Pancreas (tissue), 10 donors: ENCODE measurements around the gene GPHN. TPM values are rescaled to one million over a fixed set of nuclear protein-coding genes. Genes with fewer than 3 reads are reported as not detected.
"Not testable (repeated sequence)": the region's sequence is repeated elsewhere in the genome, so short reads cannot be mapped to it uniquely, and the experiment has no call there.

Experiments
- ATAC-seq, 4 donors: fragments of 200-7000 bp; cut with Tn5 transposase; one replicate each; pipeline versions ENCODE4 v1.8.0 to v1.9.1; 2020; ENCODE audit warnings: mild to moderate bottlenecking in 4 of 4, moderate library complexity in 4 of 4
- DNase-seq, 6 donors: peaks; one replicate each; pipeline ENCODE4 v3.0.0-alpha.2; 2020
- FAIRE-seq: peaks from 2 replicates; lab custom pipeline; 2012; peaks lifted over from hg19 to GRCh38; lab: Jason Lieb, UNC
- H3K27ac ChIP-seq, 4 donors: fragments of 200-600 bp; sonication (generic); 1 replicate in 3 of 4; 2 replicates in 1 of 4; pipeline versions ENCODE4 v1.5.0 to v1.8.0; 2020
- H3K27me3 ChIP-seq, 4 donors: fragments of 200-600 bp; one replicate each; pipeline ENCODE4 v1.8.0; 2021
- H3K36me3 ChIP-seq, 3 donors: fragments of 200-600 bp; sonication (generic) in 1 of 3; one replicate each; pipeline versions ENCODE4 v1.5.0 to v1.8.0; 2020 to 2021
- H3K4me1 ChIP-seq, 3 donors: fragments of 200-600 bp; one replicate each; pipeline ENCODE4 v1.8.0; 2021
- H3K4me3 ChIP-seq, 4 donors: fragments of 200-600 bp; sonication (generic) in 2 of 4; one replicate each; pipeline versions ENCODE4 v1.5.0 to v1.8.0; 2020 to 2021
- H3K9me3 ChIP-seq, 4 donors: fragments of 200-600 bp; one replicate each; pipeline ENCODE4 v1.8.0; 2021
- CTCF ChIP-seq, 4 donors: fragments of 200-600 bp; sonication (generic) in 3 of 4; IDR thresholded peaks; one replicate each; pipeline versions ENCODE4 v1.5.0 to v1.8.0; 2021; ENCODE audit warnings: antibody characterized with exemption in 4 of 4
- WGBS, 2 donors: extraction: QIAGEN DNeasy Blood & Tissue Kit; methylation state at CpG; one replicate each; pipeline ENCODE4 v1.1.7; 2013; 5-methylcytosine and 5-hydroxymethylcytosine counted together
- intact Hi-C, 3 donors: fragments of 100-400 bp; cut with DNase I; formaldehyde crosslinking; loops; one replicate each; pipeline versions ENCODE4 v1.11.1 to v1.14.2; 2022
- polyA plus RNA-seq, 2 donors: library from polyadenylated mRNA; stranded (reverse); fragments of 200-250 nt; gene quantifications; one replicate each; pipeline ENCODE4 v1.2.3, GENCODE V29; 2013
- total RNA-seq, 6 donors: library from RNA; stranded (reverse); fragmentation: NEBNext Ultra II Directional in 4 of 6; extraction: Animal tissue kit (Norgen Biotek cat#: 25700) in 4 of 6; gene quantifications; one replicate each; pipeline versions ENCODE4 v1.2.1 to v1.2.4, GENCODE V29; 2021 to 2023
- donor health status: healthy with polysubstance abuse.
- donor health status: DM: no; HTN: no; CAD: no; lungs with moderate emphysema.
- donor health status: DM: no; HTN: no; CAD: no.
- donor health status: control.
- donor health status: control.
- donor health status: Bipolar disorder and iron deficiency.
- donor health status: DM: yes; HTN: yes; CAD: no.
- donor health status: DM: no; HTN: no; CAD: no.
- donor health status: DM: no; HTN: no; CAD: no.
- donor health status: DM: yes; HTN: yes; CAD: no.

The GPHN gene
- total and polyA plus RNA-seq, 8 donors = 20.3 to 47.6 (median 24.4) TPM

GRCh38 chr14:66575014-66575413, 67.1 kb downstream of the GPHN start:
- 89 to 91% methylated on average over 2 of the region's 2 CpGs for WGBS, 2 donors
- H3K9me3 ChIP-seq = peaks cover 0 to 15% (median 0%) of the 10 kb centered on the region in 4 donors
- TF ChIP-seq CTCF (IDR thresholded peaks at IDR 0.05) = no peak
- H3K4me1 ChIP-seq = no peaks in the 10 kb centered on the region
- intact Hi-C loops = no loop called here
- no peaks in the 10 kb centered on the region for H3K27me3 ChIP-seq
- no peak overlapping the region for H3K27ac ChIP-seq
- H3K36me3 ChIP-seq = no peaks in the 10 kb centered on the region
- DNase-seq (no peak), FAIRE-seq (no peak), ATAC-seq (no peak)
- no peak overlapping the region for H3K4me3 ChIP-seq

GRCh38 chr14:66575939-66576338, 68.0 kb downstream of the GPHN start:
- H3K36me3 ChIP-seq = no peaks in the 10 kb centered on the region
- no peaks in the 10 kb centered on the region for H3K4me1 ChIP-seq
- H3K27me3 ChIP-seq = no peaks in the 10 kb centered on the region
- 93 to 98% methylated on average over 1 of the region's 1 CpG for WGBS, 2 donors
- intact Hi-C loops = no loop called here
- ATAC-seq (no peak), FAIRE-seq (no peak), DNase-seq (peak in 1 of 6 donors; percentile 37)
- H3K4me3 ChIP-seq = no peak overlapping the region
- peaks cover 0 to 15% (median 0%) of the 10 kb centered on the region in 4 donors for H3K9me3 ChIP-seq
- H3K27ac ChIP-seq = no peak overlapping the region
- TF ChIP-seq CTCF (IDR thresholded peaks at IDR 0.05) = no peak

- ATAC-seq, H3K27me3 ChIP-seq, intact Hi-C loops, H3K36me3 ChIP-seq, H3K4me1 ChIP-seq, H3K4me3 ChIP-seq, H3K27ac ChIP-seq, FAIRE-seq, H3K9me3 ChIP-seq: not testable (repeated sequence)
- DNase-seq = peak in 1 of 6 donors; percentile 23
- 96 to 97% methylated on average over 6 of the region's 6 CpGs for WGBS, 2 donors
Observed at GRCh38 chr14:66587753-66588152, 79.8 kb downstream of the GPHN start.

GRCh38 chr14:66595394-66595793, 87.4 kb downstream of the GPHN start:
- Histone ChIP-seq H3K4me3 (no peak overlapping the region), H3K9me3 (no peaks in the 10 kb centered on the region), H3K27ac (no peak overlapping the region), H3K36me3 (no peaks in the 10 kb centered on the region), H3K27me3 (no peaks in the 10 kb centered on the region), H3K4me1 (no peaks in the 10 kb centered on the region)
- DNase-seq (peak in 2 of 6 donors; percentile 23 to 39), ATAC-seq (no peak), FAIRE-seq (no peak)
- intact Hi-C loops = no loop called here
- TF ChIP-seq CTCF (IDR thresholded peaks at IDR 0.05) = no peak
- WGBS, 2 donors = 98 to 100% methylated on average over 4 of the region's 4 CpGs

GRCh38 chr14:66596241-66596985, 88.5 kb downstream of the GPHN start:
- ATAC-seq (no peak), FAIRE-seq (no peak), DNase-seq (peak in 3 of 6 donors; percentile 4 to 35 (median 29))
- Histone ChIP-seq H3K4me3 (no peak overlapping the region), H3K27ac (no peak overlapping the region), H3K36me3 (no peaks in the 10 kb centered on the region), H3K27me3 (no peaks in the 10 kb centered on the region), H3K4me1 (no peaks in the 10 kb centered on the region), H3K9me3 (no peaks in the 10 kb centered on the region)
- 92 to 94% methylated on average over 9 of the region's 9 CpGs for WGBS, 2 donors
- TF ChIP-seq CTCF (IDR thresholded peaks at IDR 0.05) = no peak
- intact Hi-C loops = no loop called here
